SK-N-SH treated with all-trans-retinoic acid at 6 μM for 48 hours (cell line): ENCODE data around the gene MYBL2.

ENCODE experiments used
- ATAC-seq: fragments of 200-7000 bp; cut with Tn5 transposase; 3 replicates; pipeline ENCODE4 v1.9.1; 2020; ENCODE audit warnings: mild to moderate bottlenecking, moderate library complexity
- ARNTL ChIP-seq: fragments of 450-650 bp; formaldehyde crosslinking; IDR thresholded peaks from 2 replicates; pipeline ENCODE4 v1.5.0; 2020; ENCODE audit warnings: low read depth, mild to moderate bottlenecking, moderate library complexity, borderline replicate concordance
- BACH2 ChIP-seq: fragments of 250-450 bp; sonication (Bioruptor Pico); IDR thresholded peaks from 2 replicates; pipeline ENCODE4 v1.9.0; 2021; ENCODE audit warnings: mild to moderate bottlenecking, borderline replicate concordance
- CREB5 ChIP-seq: fragments of 250-450 bp; sonication (Bioruptor Pico); IDR thresholded peaks from 2 replicates; pipeline ENCODE4 v1.5.1; 2020; ENCODE audit warnings: low read depth, mild to moderate bottlenecking, moderate library complexity
- CSDC2 ChIP-seq: fragments of 250-450 bp; sonication (Bioruptor Pico); IDR thresholded peaks from 2 replicates; pipeline ENCODE4 v1.5.0; 2020; ENCODE audit warnings: mild to moderate bottlenecking, moderate library complexity
- CSRNP3 ChIP-seq: fragments of 250-450 bp; sonication (Bioruptor Pico); IDR thresholded peaks from 2 replicates; pipeline ENCODE4 v1.5.1; 2021; ENCODE audit warnings: mild to moderate bottlenecking, moderate library complexity
- ESRRG ChIP-seq: fragments of 250-450 bp; sonication (Bioruptor Pico); IDR thresholded peaks from 2 replicates; pipeline ENCODE4 v1.6.1; 2021; ENCODE audit warnings: mild to moderate bottlenecking
- GLIS3 ChIP-seq: fragments of 250-450 bp; sonication (Bioruptor Pico); IDR thresholded peaks from 2 replicates; pipeline ENCODE4 v1.5.0; 2020; ENCODE audit warnings: mild to moderate bottlenecking, moderate library complexity
- ISL1 ChIP-seq: fragments of 250-450 bp; sonication (Bioruptor Pico); IDR thresholded peaks from 2 replicates; pipeline ENCODE4 v2.1.2; 2022; ENCODE audit warnings: mild to moderate bottlenecking, moderate library complexity
- OSR1 ChIP-seq: fragments of 250-450 bp; sonication (Bioruptor Pico); IDR thresholded peaks from 2 replicates; pipeline ENCODE4 v1.8.0; 2022; ENCODE audit warnings: moderate library complexity, mild to moderate bottlenecking, inconsistent platforms
- PATZ1 ChIP-seq: fragments of 250-450 bp; sonication (Bioruptor Pico); IDR thresholded peaks from 2 replicates; pipeline ENCODE4 v1.8.0; 2020; ENCODE audit warnings: mild to moderate bottlenecking, moderate library complexity, borderline replicate concordance
- POU6F1 ChIP-seq: fragments of 250-450 bp; sonication (Bioruptor Pico); IDR thresholded peaks from 2 replicates; pipeline ENCODE4 v1.8.0; 2021; ENCODE audit warnings: low read depth, mild to moderate bottlenecking, moderate library complexity, borderline replicate concordance
- PPARA ChIP-seq: fragments of 250-450 bp; sonication (Bioruptor Pico); IDR thresholded peaks from 2 replicates; pipeline ENCODE4 v1.5.0; 2020; ENCODE audit warnings: mild to moderate bottlenecking, borderline replicate concordance
- RARB ChIP-seq: fragments of 250-450 bp; sonication (Bioruptor Pico); IDR thresholded peaks from 2 replicates; pipeline ENCODE4 v1.8.0; 2021; ENCODE audit warnings: mild to moderate bottlenecking, moderate library complexity
- SNAI2 ChIP-seq: fragments of 250-450 bp; sonication (Bioruptor Pico); IDR thresholded peaks from 2 replicates; pipeline ENCODE4 v1.5.0; 2020; ENCODE audit warnings: mild to moderate bottlenecking, moderate library complexity
- TCF4 ChIP-seq: fragments of 250-450 bp; sonication (Bioruptor Pico); IDR thresholded peaks from 2 replicates; pipeline ENCODE4 v1.8.0; 2021; ENCODE audit warnings: mild to moderate bottlenecking, moderate library complexity, borderline replicate concordance
- TSHZ2 ChIP-seq: fragments of 250-450 bp; sonication (Bioruptor Pico); IDR thresholded peaks from 2 replicates; pipeline ENCODE4 v1.5.0; 2020; ENCODE audit warnings: mild to moderate bottlenecking, moderate library complexity
- ZC3H10 ChIP-seq: fragments of 250-450 bp; sonication (Bioruptor Pico); IDR thresholded peaks from 2 replicates; pipeline ENCODE4 v1.5.1; 2021; ENCODE audit warnings: mild to moderate bottlenecking, moderate library complexity
- ZFP3 ChIP-seq: fragments of 250-450 bp; sonication (Bioruptor Pico); IDR thresholded peaks from 2 replicates; pipeline ENCODE4 v1.5.0; 2020; ENCODE audit warnings: mild to moderate bottlenecking, moderate library complexity
- ZFP30 ChIP-seq: fragments of 450-650 bp; formaldehyde crosslinking; IDR thresholded peaks from 2 replicates; pipeline ENCODE4 v1.5.0; 2022; ENCODE audit warnings: mild to moderate bottlenecking, moderate library complexity
- ZNF565 ChIP-seq: fragments of 450-650 bp; formaldehyde crosslinking; conservative IDR thresholded peaks from 2 replicates; pipeline ENCODE4 v1.5.0; 2020; ENCODE audit warnings: low read depth, mild to moderate bottlenecking, moderate library complexity
- ZNF70 ChIP-seq: fragments of 450-650 bp; formaldehyde crosslinking; IDR thresholded peaks from 2 replicates; pipeline ENCODE4 v1.5.0; 2020; ENCODE audit warnings: mild to moderate bottlenecking, moderate library complexity
- ZNF8 ChIP-seq: fragments of 450-650 bp; formaldehyde crosslinking; IDR thresholded peaks from 2 replicates; pipeline ENCODE4 v1.5.0; 2020; ENCODE audit warnings: mild to moderate bottlenecking, moderate library complexity

MYBL2 gene

GRCh38 chr20:43716757-43717615 lies 50.1 kb downstream of the MYBL2 start:
- TF ChIP-seq ISL1 (CRISPR knock-in tag) = no peak
- no peak for TF ChIP-seq ZNF8 (CRISPR knock-in tag)
- TF ChIP-seq OSR1 (CRISPR knock-in tag) = no peak
- TF ChIP-seq ZNF70 (CRISPR knock-in tag) = no peak
- no peak for TF ChIP-seq ZFP30 (CRISPR knock-in tag)
- TF ChIP-seq BACH2 (CRISPR knock-in tag) = no peak
- TF ChIP-seq RARB (CRISPR knock-in tag) = no peak
- no peak for TF ChIP-seq TCF4 (CRISPR knock-in tag)
- no peak for TF ChIP-seq ZNF565 (CRISPR knock-in tag)
- TF ChIP-seq ZFP3 (CRISPR knock-in tag) = no peak
- TF ChIP-seq ESRRG (CRISPR knock-in tag) = no peak
- TF ChIP-seq PPARA (CRISPR knock-in tag) = no peak
- ATAC-seq = no peak

GRCh38 chr20:43717616-43717995 lies 50.7 kb downstream of the MYBL2 start:
- TF ChIP-seq ESRRG (CRISPR knock-in tag) = no peak
- TF ChIP-seq PPARA (CRISPR knock-in tag) = no peak
- TF ChIP-seq RARB (CRISPR knock-in tag) = no peak
- no peak for TF ChIP-seq CSDC2 (CRISPR knock-in tag)
- no peak for TF ChIP-seq CSRNP3 (CRISPR knock-in tag)
- no peak for TF ChIP-seq ZNF8 (CRISPR knock-in tag)
- TF ChIP-seq ZFP30 (CRISPR knock-in tag) = no peak
- ATAC-seq = no peak

GRCh38 chr20:43720007-43720406 lies 53.1 kb downstream of the MYBL2 start:
- TF ChIP-seq ZNF70 (CRISPR knock-in tag) (no peak), GLIS3 (no peak), CREB5 (CRISPR knock-in tag) (no peak), ESRRG (CRISPR knock-in tag) (no peak), CSDC2 (CRISPR knock-in tag) (no peak), ZFP3 (CRISPR knock-in tag) (no peak), ZNF8 (CRISPR knock-in tag) (no peak), SNAI2 (CRISPR knock-in tag) (no peak), POU6F1 (CRISPR knock-in tag) (no peak)
- no peak for ATAC-seq

GRCh38 chr20:43721097-43721428 lies 54.1 kb downstream of the MYBL2 start:
- no peak; the same call in 2 of the 3 replicates for ATAC-seq
- TF ChIP-seq ZNF565 (CRISPR knock-in tag) = no peak
- TF ChIP-seq CSDC2 (CRISPR knock-in tag) = no peak
- no peak for TF ChIP-seq CREB5 (CRISPR knock-in tag)
- no peak for TF ChIP-seq PATZ1
- no peak for TF ChIP-seq TCF4 (CRISPR knock-in tag)
- no peak for TF ChIP-seq ARNTL (CRISPR knock-in tag)
- no peak for TF ChIP-seq ZNF8 (CRISPR knock-in tag)
- TF ChIP-seq ZNF70 (CRISPR knock-in tag) = no peak
- no peak for TF ChIP-seq OSR1 (CRISPR knock-in tag)
- no peak for TF ChIP-seq RARB (CRISPR knock-in tag)
- TF ChIP-seq TSHZ2 (CRISPR knock-in tag) = no peak
- no peak for TF ChIP-seq ZC3H10 (CRISPR knock-in tag)
- TF ChIP-seq GLIS3 = no peak
- no peak for TF ChIP-seq CSRNP3 (CRISPR knock-in tag)
- no peak for TF ChIP-seq SNAI2 (CRISPR knock-in tag)
- TF ChIP-seq PPARA (CRISPR knock-in tag) = no peak
